GM19193 (cell line): ENCODE results near the gene SDS.

Source experiments
- POLR2A ChIP-seq: IDR thresholded peaks from 4 replicates; pipeline ENCODE4 v1.6.1; 2011; ENCODE audit not compliant: insufficient read depth, insufficient read length; ENCODE audit errors: extremely low read depth

Gene SDS

DNA sequence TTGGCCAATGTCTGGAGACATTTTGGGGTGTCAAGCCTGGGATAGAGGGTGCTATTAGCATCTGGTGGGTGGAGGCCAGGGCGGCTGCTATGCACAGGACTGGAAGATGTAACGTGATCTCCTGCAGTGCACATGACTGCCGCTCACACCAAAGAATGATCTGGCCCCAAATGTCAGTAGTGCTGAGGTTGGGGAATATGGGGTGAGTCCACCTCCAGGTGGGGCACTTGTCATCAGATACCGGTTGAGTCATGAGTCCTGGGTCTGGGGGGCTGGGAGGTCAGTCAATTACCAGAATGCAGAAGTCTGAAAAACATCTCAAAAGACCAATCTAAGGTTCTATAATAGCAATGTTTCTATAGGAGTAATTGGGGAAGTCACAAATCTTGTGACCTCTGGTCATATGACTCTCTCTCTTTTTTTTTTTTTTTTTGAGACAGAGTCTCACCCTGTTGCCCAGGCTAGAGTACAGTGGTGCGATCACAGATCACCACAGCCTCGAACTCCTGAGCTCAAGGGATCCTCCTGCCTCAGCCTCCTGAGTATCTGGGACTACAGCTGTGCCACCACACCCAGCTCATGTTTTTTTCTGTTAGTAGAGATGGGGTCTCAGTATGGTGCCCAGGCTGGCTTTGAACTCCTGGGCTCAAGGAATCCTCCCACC is 12.5 kb upstream of the SDS start:
- TF ChIP-seq POLR2A = no peak

DNA sequence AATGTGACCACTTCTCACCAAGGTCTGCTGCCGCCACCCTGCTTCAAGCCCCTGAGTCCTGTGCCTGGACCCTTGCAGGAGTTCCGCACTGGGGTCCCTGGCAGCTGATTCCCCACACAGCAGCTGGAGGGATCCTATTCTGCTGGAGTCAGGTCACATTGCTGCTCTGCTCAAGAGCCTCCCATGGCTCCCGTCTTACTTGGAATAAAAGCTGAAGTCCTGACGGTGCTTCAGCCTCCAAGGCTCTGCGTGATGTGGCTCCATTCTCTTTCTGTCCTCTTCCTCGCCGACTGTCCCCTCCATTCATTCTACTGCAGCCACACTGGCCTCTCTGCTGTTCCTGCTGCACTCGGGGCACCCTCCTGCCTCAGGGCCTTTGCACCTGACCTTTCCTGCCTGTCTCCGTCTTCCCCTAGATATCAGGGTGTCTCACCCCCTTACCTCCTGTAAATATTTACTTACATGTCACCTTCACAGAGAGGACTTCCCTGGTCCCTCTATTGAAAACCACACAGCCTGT is 10.9 kb upstream of the SDS start:
- no peak for TF ChIP-seq POLR2A

DNA sequence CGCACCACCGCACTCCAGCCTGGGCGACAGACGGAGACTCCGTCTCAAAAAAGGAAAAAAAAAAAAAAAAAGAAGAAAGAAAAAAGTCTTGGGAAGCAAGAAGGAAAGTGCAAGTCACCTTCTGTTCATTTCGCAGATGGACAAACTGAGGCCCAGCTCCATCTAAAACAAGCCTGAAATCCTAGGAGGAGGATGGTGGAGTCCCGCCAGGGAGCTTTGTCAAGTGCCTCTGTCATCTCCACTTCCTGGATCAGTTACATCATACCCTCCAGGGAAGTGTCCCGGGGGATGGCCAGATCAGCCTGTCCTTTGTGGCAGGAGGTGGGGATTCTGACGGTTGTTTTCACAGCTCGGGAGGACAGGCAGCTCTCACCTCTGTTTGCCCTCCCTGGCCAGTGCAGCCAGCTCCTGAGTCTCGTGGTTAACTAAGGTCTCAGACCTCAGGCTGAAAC is 9.8 kb upstream of the SDS start:
- TF ChIP-seq POLR2A = no peak

DNA sequence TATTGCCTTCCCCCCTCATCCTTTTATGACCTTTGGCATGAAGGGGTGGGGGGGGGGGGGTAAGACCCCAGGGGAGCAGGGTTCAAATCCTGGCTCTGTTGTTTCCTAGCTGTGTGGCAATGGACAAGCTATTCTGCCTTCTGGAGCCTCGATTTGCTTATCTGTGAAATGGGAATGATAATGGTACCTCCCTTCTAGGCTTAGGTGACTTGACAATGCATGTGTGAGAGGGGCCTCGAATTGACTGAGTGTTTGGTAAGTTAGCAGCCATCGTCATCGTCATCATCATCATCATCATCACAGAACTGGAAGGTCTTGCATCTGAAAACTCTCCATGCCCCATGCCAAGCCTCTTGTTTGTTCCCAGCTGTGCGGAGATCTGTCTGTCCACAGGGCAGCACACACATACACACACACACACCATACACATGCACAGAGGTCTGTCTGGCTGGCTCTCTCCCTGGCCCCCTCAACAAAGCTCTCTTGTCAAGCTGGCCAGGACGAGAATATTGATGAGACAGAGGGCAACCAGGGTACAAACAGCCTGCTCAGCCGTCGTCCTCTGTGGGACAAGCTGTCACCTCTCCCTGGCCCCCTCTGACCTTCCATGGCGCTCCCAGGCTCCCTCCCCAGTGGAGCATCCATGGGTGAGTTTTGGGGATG is 5.9 kb upstream of the SDS start:
- no peak for TF ChIP-seq POLR2A

DNA sequence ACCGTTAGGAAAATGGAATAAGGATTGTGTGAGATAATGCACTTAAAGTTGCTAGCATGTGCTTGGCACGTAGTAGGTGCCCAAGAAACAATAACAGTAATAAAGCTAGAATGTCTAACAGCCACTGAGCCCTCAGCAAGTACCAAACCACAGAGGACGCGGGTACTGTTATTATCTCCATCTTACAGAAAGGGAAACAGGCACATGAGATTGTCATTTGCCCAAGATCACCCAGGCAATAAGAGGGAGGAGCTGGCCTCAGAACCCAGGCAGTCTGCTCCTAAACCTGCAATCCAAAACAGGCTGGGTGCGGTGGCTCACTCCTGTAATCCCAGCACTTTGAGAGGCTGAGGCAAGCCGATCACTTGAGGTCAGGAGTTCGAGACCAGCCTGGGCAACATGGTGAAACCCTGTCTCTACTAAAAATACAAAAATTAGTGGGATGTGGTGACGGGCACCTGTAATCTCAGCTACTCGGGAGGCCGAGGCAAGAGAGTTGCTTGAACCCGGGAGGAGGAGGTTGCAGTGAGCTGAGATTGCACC is 5.1 kb upstream of the SDS start:
- no peak for TF ChIP-seq POLR2A

DNA sequence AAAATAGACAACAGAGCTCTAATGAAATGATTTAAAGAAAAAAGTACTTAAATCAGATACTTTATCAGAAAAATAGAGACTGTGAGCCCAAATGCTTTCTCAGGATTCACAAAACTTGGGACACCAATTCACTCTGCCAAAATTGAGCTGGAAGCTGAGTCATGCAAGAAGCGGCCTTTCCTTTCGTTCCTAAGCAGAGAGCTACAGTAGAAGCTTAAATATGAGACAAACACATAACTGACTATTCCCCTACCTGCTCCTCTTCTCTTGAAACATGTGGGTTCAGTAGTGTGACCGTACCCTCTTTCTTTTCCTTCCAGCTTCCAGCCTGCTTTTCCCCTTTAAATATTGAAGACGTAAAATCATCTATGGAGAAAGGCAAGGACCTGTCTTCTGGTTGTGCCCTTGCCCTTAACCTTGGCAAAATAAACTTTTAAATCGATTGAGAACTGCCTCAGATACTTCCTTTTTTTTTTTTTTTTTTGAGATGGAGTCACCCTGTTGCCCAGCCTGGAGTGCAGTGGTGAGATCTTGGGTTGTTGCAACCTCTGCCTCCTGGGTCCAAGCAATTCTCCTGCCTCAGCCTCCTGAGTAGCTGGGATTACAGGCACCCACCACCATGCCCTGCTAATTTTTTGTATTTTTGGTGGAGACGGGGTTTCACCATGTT is 4.4 kb upstream of the SDS start:
- TF ChIP-seq POLR2A = no peak

DNA sequence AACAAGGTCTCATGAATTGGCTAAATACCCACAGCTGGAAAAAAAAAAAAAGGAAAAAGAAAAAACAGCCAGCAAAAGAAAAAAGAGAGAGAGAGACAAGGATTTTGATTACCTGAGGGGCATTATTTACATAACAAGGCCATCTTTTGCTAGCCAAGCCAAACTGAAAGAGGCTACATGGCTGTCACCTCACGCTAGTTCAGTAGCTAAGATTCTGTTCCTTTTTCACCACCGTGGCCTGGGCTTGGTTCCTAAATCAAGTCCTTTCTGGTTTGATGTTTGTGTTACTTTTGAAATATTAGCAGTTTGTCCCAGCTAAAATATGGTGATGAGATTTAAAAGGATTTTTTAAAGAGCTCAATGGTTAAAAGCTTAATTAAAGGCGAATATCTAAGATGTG is 2.0 kb upstream of the SDS start:
- no peak for TF ChIP-seq POLR2A

DNA sequence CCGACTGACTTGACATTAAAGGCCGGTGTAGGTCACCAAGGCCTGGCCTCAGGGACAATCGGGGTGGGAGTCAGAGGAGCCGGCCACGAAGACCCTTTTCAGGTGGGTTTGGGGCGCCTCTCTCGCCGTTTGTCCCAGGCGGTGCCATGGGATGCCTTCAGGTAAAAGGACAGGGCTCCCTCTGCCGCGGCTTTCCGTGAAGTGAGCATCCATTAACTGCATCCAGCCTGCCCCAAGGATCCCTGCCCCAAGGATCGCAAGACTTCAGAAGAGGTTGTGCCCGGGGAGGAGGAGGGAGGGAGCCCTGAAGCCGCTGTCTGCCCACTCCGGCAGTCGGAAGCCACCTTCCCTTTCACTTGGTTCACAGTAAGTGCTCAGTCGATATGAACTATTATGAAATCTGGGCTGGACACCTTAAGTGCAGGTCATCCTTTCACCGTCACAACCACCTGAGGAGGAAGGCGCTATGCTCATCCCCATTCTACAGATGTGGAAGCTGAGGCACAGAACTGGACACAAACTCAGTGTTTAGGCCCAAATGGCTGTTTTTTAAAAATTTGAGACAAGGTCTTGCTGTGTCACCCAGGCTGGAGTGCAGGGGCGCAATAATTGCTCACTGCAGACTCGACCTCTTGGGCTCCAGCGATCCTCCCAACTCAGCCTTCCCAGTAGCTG is 964 bp downstream of the SDS start:
- TF ChIP-seq POLR2A = no peak

DNA sequence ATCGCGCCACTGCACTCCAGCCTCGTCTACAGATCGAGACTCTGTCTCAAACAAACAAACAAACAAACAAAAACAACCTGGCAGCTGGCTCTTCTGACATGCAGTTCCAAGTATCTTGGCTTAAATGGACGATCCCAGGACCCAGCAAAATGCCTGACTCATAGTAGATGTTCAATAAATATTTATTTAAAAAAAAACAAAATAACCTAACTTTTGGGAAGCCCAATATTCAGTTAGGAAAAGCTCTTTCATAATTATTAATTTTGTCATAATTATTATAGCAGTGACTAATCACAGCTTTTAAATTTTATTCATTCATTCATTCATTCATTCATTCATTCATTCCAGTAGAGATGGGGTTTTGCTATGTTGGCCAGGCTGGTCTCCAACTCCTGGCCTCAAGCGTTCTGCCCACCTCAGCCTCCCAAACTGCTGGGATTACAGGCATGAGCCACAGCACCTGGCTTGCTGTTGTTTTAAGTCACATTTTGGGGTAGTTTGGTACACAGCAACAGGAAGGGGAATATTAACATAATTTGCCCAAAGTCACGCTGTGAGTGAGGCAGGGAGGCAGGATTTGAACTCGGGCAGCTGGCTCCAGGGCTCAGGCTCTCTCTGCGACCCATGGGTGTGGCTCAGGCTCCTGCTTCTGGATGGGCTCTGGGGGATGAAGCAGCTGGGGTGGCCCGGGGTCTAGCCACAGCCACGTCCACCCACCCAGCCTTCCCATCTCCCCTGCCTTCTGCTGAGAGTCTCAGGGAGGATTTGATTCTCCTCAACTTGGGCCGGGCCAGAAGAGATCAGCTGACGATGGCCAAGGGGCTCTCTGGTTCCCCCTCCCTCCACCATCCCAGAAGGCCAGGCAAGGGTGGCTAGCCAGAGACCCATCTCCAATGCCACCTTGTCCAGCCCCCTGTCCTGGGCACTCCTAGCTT is 2.4 kb downstream of the SDS start:
- no peak for TF ChIP-seq POLR2A

DNA sequence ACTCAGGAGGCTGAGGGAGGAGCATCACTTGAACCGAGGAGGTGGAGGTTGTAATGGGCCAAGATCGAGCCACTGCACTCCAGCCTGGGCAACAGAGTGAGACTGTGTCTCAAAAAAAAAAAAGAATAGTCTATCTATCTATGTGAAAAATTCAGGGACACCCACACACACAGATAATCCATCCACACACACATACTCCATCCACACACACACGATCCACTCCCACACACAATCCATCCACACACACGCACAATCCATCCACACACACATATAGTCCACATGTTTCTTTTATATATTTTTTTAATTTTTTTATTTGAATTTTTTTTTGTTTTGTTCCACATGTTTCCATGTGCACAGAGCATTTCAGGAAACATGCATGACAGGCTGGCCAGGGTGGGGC is 3.3 kb downstream of the SDS start:
- no peak for TF ChIP-seq POLR2A

DNA sequence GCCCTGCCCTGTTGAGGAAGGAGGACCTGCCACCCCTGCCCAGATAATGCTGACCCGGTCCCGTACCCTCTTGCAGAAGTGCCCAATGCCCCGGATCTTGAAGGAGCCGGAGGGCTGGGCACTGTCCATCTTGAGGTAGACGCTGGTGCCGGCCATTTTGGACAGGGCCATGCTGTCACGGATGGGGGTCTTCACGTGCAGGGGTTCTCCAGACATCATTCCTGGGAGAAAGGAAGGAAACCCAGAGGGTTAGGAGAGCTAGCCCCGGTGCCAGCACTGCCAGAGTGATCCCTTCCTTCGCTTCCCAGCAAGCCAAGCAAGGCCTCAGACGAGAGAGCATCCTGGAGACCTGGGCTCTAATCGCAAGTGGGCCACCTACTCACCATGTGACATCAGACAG is 4.2 kb downstream of the SDS start:
- TF ChIP-seq POLR2A = no peak

DNA sequence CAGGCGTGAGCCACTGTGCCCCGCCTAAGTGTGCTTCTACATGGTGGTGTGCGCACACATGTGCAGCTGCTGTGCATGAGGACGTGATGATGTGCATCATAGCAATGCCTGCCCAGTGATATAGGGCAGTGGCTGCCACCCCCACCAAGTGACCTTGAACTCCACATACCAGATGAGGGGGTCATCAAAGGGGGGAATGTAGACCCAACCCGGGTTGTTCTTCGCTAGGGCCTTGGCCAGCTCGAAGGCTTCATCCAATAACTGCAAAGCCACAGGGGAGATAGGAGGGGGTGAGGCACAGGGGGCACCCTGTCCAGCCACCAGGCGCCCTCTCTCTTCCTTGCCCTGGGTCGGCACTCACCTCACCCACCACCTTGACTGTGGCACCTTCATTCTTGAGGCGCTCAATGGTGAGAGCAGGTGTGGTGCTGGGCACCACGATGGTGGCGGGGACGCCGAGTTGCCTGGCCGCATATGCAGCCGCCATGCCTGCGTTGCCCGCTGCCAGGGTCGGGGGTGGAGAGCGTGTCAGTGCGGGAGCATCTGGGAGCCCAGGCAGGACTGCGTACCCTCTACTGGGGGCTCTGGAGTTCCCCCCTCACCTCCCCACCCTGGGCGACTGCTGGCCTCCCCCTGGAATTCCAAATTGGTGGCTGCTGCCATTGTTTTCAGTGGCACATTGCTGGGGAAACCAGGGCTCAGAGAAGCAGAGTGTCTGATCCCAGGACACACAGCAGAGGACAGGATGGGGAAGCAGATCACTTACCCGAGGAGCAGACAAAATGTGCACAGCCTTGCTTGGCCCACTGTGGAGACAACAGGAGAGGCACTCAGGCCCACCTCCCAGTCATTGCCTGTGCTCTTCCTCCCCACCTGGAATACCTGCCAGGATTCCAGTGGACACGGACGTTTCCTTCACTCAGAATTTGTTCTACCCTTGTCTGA is 5.1 kb downstream of the SDS start:
- TF ChIP-seq POLR2A = no peak
